Common myeloid progenitor, CD34-positive (primary cell): ENCODE data around the gene KPNA6.
A peak's percentile ranks its signal among the peaks of the same experiment; 100 is the strongest.
"Not testable (repeated sequence)": the region's sequence is repeated elsewhere in the genome, so short reads cannot be mapped to it uniquely, and the experiment has no call there.

Source experiments
- CTCF ChIA-PET: fragments of 350-600 bp; sonication (Branson Sonifier 250); formaldehyde crosslinking; loops from one replicate; lab custom pipeline; 2021; ENCODE audit warnings: antibody characterized with exemption; lab: Charles Lee
- POLR2A ChIA-PET: fragments of 350-600 bp; sonication (Branson Sonifier 250); formaldehyde crosslinking; loops from one replicate; lab custom pipeline; 2021; ENCODE audit warnings: antibody characterized with exemption; lab: Charles Lee
- DNase-seq, 3 donors: peaks; one replicate each; pipeline versions ENCODE4 v3.0.0 to v3.0.0-alpha.2; 2013
- H3K27ac ChIP-seq, 2 experiments: 1 replicate in 1 of 2; 2 replicates in 1 of 2; pipeline ENCODE4 v1.7.0; 2013; ENCODE audit warnings: inconsistent platforms in 2 of 2, low read length in 2 of 2, mild to moderate bottlenecking in 2 of 2, low read depth in 1 of 2, moderate library complexity in 1 of 2; ENCODE audit not compliant: severe bottlenecking in 2 of 2, insufficient read depth in 1 of 2, poor library complexity in 1 of 2
- H3K27me3 ChIP-seq, 5 experiments: replicated peaks in 2 of 5; 1 replicate in 3 of 5; 2 replicates in 2 of 5; pipeline versions ENCODE4 v1.6.1 to v1.7.0; 2013; ENCODE audit warnings: low read length in 4 of 5, mild to moderate bottlenecking in 2 of 5, moderate library complexity in 2 of 5, inconsistent platforms in 1 of 5; ENCODE audit not compliant: insufficient read depth in 5 of 5, control insufficient read depth in 4 of 5
- H3K36me3 ChIP-seq, 4 experiments: 1 replicate in 2 of 4; 2 replicates in 2 of 4; pipeline versions ENCODE4 v1.6.1 to v1.7.0; 2013; ENCODE audit warnings: low read length in 3 of 4, control low read depth in 1 of 4, mild to moderate bottlenecking in 1 of 4; ENCODE audit not compliant: control insufficient read depth in 4 of 4, insufficient read depth in 4 of 4
- H3K4me1 ChIP-seq, 4 experiments: 1 replicate in 3 of 4; 2 replicates in 1 of 4; pipeline versions ENCODE4 v1.6.1 to v1.7.1; 2013; ENCODE audit warnings: low read length in 3 of 4, mild to moderate bottlenecking in 3 of 4, control low read depth in 1 of 4, inconsistent platforms in 1 of 4, moderate library complexity in 1 of 4; ENCODE audit not compliant: control insufficient read depth in 4 of 4, insufficient read depth in 4 of 4; ENCODE audit errors: control extremely low read depth in 1 of 4
- H3K4me3 ChIP-seq, 7 experiments: 1 replicate in 4 of 7; 2 replicates in 3 of 7; pipeline versions ENCODE4 v1.5.1 to v1.7.0; 2013; ENCODE audit warnings: mild to moderate bottlenecking in 7 of 7, low read length in 6 of 7, moderate library complexity in 6 of 7, inconsistent platforms in 2 of 7, low read depth in 2 of 7, control low read depth in 1 of 7; ENCODE audit not compliant: insufficient read depth in 4 of 7, control insufficient read depth in 1 of 7; ENCODE audit errors: extremely low read depth in 1 of 7
- H3K9me3 ChIP-seq, 5 experiments: 1 replicate in 4 of 5; 2 replicates in 1 of 5; pipeline versions ENCODE4 v1.6.1 to v1.7.1; 2013; ENCODE audit warnings: low read length in 4 of 5, mild to moderate bottlenecking in 2 of 5, inconsistent platforms in 1 of 5, low read depth in 1 of 5, moderate library complexity in 1 of 5; ENCODE audit not compliant: control insufficient read depth in 4 of 5, insufficient read depth in 2 of 5; ENCODE audit errors: control extremely low read depth in 1 of 5
- WGBS: methylation state at CpG from one replicate; pipeline ENCODE4 v1.1.5; 2013; ENCODE audit not compliant: insufficient coverage; 5-methylcytosine and 5-hydroxymethylcytosine counted together

KPNA6 gene

DNA sequence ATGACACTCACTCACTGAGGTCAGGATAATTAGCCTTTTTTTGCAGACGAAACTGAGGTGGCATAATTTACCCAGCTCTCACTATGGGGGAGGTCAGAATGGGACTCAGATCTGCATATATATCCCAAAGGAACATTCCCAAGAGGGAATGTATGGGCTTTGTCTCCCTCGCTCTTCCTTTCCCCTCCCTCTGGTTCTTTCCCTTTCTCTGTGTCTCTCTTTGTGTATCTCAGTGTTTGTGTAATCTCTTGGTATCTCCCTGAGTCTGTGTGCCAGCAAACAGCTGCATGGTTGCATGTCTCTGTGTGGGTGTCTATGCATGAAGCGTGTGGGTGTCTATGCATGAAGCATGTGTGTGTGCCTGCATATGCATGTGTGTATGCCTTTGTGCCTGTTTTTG lies 30.4 kb upstream of the KPNA6 start:
- ChIA-PET POLR2A (no interaction called here), CTCF (no interaction called here)
- no peaks in the 10 kb centered on the region for H3K9me3 ChIP-seq
- H3K27ac ChIP-seq, result no peak overlapping the region
- DNase-seq, result no peak
- 100% methylated on average over 1 of the region's 3 CpGs for WGBS
- H3K4me1 ChIP-seq, result peaks cover 8 to 19% (median 15%) of the 10 kb centered on the region in 4 experiments
- no peak overlapping the region for H3K4me3 ChIP-seq
- no peaks in the 10 kb centered on the region for H3K27me3 ChIP-seq
- peaks cover 7 to 41% (median 32%) of the 10 kb centered on the region in 4 experiments for H3K36me3 ChIP-seq

DNA sequence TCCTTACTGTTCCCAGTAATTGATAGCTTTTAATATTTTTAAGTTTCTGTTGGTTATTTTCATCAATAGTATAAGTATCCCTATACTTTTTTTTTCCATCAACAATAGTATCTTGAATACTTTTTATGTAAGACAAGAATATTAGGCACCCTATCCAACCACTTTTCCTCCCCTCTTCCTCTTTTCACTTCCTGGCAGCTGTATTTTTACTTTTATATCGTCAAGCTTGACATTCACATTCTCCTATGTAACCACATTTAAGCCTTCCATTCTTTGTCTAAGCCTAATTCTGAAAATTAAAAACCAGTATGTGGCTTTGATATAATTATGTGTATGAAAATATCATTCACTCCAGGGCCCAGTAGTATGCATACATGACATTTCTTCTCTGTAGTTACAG lies 25.8 kb upstream of the KPNA6 start:
- ChIA-PET CTCF (interaction anchor here (1.1 to 1.5 kb wide), 2 partner anchors 9 to 19 kb away, joined by 4 to 10 read pairs; partner anchors contain the start of gene TMEM39B), POLR2A (interaction anchor here (0.6 kb wide), 1 partner anchor 564 kb away, joined by 3 read pairs; no protein-coding TSS in a partner anchor)
- peak in 2 of 3 donors; percentile 52 to 60 for DNase-seq
- peaks cover 4 to 7% (median 7%) of the 10 kb centered on the region in 4 experiments for H3K4me1 ChIP-seq
- no peak overlapping the region for H3K27ac ChIP-seq
- peaks cover 7 to 56% (median 23%) of the 10 kb centered on the region in 4 experiments for H3K36me3 ChIP-seq
- WGBS, result 0% methylated on average over 1 of the region's 1 CpG
- no peaks in the 10 kb centered on the region for H3K27me3 ChIP-seq
- peak overlapping the region in 1 of 7 experiments; percentile 1 for H3K4me3 ChIP-seq
- H3K9me3 ChIP-seq, result peaks cover 0 to 2% (median 0%) of the 10 kb centered on the region in 5 experiments

DNA sequence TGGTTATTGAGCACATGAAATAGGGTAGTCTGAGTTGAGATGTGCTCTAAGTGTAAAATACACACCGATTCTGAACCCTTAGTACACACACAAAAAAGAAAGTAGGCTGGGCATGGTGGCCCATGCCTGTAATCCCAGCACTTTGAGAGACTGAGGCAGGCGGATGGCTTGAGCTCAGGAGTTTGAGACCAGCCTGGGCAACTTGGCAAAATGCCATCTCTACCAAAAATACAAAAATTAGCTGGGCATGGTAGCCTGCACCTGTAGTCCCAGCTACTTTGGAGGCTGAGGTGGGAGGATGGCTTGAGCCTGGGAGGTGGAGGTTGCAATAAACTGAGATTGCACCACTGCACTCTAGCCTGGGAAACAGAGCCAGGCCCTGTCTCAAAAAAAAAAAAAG lies 21.5 kb upstream of the KPNA6 start:
- H3K9me3 ChIP-seq, H3K27me3 ChIP-seq, H3K4me1 ChIP-seq, H3K4me3 ChIP-seq, POLR2A ChIA-PET, H3K27ac ChIP-seq, DNase-seq: not testable (repeated sequence)
- H3K36me3 ChIP-seq, result peaks cover 4 to 47% (median 20%) of the 10 kb centered on the region in 4 experiments
- CTCF ChIA-PET, result interaction anchor here (1.5 kb wide), 1 partner anchor 13 kb away, joined by 10 read pairs; the partner anchor contains the start of gene TMEM39B
- 83% methylated on average over 2 of the region's 2 CpGs for WGBS

GRCh38 chr1:32091176-32091575 lies 16.7 kb upstream of the KPNA6 start:
- Histone ChIP-seq H3K36me3 (peaks cover 10 to 57% (median 42%) of the 10 kb centered on the region in 4 experiments), H3K4me1 (no peaks in the 10 kb centered on the region), H3K9me3 (no peaks in the 10 kb centered on the region), H3K27me3 (no peaks in the 10 kb centered on the region), H3K4me3 (no peak overlapping the region), H3K27ac (no peak overlapping the region)
- no peak for DNase-seq
- POLR2A ChIA-PET, result no interaction called here
- over 99% methylated on average over 8 of the region's 8 CpGs for WGBS
- CTCF ChIA-PET, result interaction anchor here (0.5 kb wide), 1 partner anchor 18 kb away, joined by 3 read pairs; no protein-coding TSS in a partner anchor

GRCh38 chr1:32091591-32091990 lies 16.3 kb upstream of the KPNA6 start:
- Histone ChIP-seq H3K36me3 (peaks cover 10 to 56% (median 41%) of the 10 kb centered on the region in 4 experiments), H3K4me3 (no peak overlapping the region), H3K27me3 (no peaks in the 10 kb centered on the region), H3K9me3 (no peaks in the 10 kb centered on the region), H3K4me1 (no peaks in the 10 kb centered on the region), H3K27ac (no peak overlapping the region)
- no peak for DNase-seq
- ChIA-PET CTCF (interaction anchor here (0.5 to 1.7 kb wide), 2 partner anchors 17 to 18 kb away, joined by 3 to 4 read pairs; partner anchors contain the start of gene KPNA6), POLR2A (no interaction called here)
- WGBS, result 97% methylated on average over 15 of the region's 15 CpGs

- H3K4me3 ChIP-seq, result no peak overlapping the region
- CTCF ChIA-PET, result interaction anchor here (0.5 to 1.0 kb wide), 2 partner anchors 14 to 25 kb away, joined by 3 to 4 read pairs; no protein-coding TSS in a partner anchor
- no peaks in the 10 kb centered on the region for H3K27me3 ChIP-seq
- no peaks in the 10 kb centered on the region for H3K9me3 ChIP-seq
- H3K27ac ChIP-seq, result no peak overlapping the region
- DNase-seq, result no peak
- POLR2A ChIA-PET, result no interaction called here
- peaks cover 15 to 67% (median 46%) of the 10 kb centered on the region in 4 experiments for H3K36me3 ChIP-seq
- WGBS, result 100% methylated on average over 6 of the region's 11 CpGs
- no peaks in the 10 kb centered on the region for H3K4me1 ChIP-seq
Observed at GRCh38 chr1:32094746-32095521, 12.9 kb upstream of the KPNA6 start.

DNA sequence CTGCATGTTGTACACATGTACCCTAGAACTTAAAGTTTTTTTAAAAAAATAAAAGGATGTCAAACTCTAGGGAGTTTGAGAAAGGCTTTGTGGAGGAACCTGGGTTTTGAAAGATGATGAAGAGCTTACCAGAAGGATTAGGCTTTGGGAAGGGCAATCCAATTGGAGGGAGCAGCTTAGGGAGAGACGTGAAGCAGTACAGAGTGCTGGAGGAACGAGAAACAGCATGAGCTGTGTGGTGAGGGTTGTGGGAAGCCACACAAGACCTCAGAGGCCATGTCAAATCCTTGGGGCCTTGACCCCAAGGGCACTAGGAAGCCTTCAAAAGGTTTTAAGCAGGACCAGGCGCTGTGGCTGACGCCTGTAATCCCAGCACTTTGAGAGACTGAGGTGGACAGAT lies 8.4 kb upstream of the KPNA6 start:
- no peak overlapping the region for H3K27ac ChIP-seq
- peaks cover 13 to 63% (median 46%) of the 10 kb centered on the region in 4 experiments for H3K36me3 ChIP-seq
- no peaks in the 10 kb centered on the region for H3K9me3 ChIP-seq
- H3K27me3 ChIP-seq, result no peaks in the 10 kb centered on the region
- ChIA-PET POLR2A (no interaction called here), CTCF (interaction anchor here (2.1 kb wide), 1 partner anchor 9 kb away, joined by 4 read pairs; the partner anchor contains the start of gene KPNA6)
- WGBS, result 100% methylated on average over 2 of the region's 4 CpGs
- no peak for DNase-seq
- no peak overlapping the region for H3K4me3 ChIP-seq
- H3K4me1 ChIP-seq, result no peaks in the 10 kb centered on the region
